HL-60/S4 treated with retinoic acid at 250 ng/mL for 4 days and 3 days (cell line): ENCODE results near the gene ASB17.
"Not testable (repeated sequence)": the region's sequence is repeated elsewhere in the genome, so short reads cannot be mapped to it uniquely, and the experiment has no call there.

Source experiments
- in situ Hi-C: fragments of 300-500 bp; cut with MboI; formaldehyde crosslinking; loops from 2 replicates; pipeline ENCODE4 v1.7.0; 2022; ENCODE audit warnings: low sequenced_read_pairs

The ASB17 gene, protein sequence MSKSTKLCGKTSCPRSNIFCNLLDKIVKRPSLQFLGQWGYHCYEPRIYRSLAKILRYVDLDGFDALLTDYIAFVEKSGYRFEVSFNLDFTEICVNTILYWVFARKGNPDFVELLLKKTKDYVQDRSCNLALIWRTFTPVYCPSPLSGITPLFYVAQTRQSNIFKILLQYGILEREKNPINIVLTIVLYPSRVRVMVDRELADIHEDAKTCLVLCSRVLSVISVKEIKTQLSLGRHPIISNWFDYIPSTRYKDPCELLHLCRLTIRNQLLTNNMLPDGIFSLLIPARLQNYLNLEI

GRCh38 chr1:75932304-75932703, at the start of gene ASB17:
Gene ASB17, minus strand, starts transcription at chr1:75932404. Its CDS starts 113 bp downstream, at chr1:75932291.
- in situ Hi-C loops = no loop called here

- in situ Hi-C loops = no loop called here
Observed at GRCh38 chr1:75980972-75981897, 49.0 kb upstream of the ASB17 start.

DNA sequence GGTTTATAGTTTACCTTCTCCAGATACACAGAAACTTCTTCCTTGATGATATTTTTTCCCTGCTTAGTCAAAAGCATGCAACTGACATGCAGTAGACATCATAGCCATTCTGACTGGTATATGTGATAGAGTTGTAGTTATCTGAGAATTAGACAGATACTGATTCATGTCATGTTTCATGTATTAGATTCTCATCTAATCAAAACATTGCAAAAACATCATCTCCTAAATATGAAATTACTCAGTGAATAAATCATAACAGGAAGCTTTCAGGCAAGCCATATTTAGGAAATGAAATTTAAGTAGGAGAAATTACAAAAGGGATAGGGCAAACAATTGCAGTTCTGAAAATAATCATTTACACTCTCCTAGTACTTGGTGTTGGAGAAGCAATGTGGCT, 38.4 kb upstream of the ASB17 start:
- in situ Hi-C loops = no loop called here

DNA sequence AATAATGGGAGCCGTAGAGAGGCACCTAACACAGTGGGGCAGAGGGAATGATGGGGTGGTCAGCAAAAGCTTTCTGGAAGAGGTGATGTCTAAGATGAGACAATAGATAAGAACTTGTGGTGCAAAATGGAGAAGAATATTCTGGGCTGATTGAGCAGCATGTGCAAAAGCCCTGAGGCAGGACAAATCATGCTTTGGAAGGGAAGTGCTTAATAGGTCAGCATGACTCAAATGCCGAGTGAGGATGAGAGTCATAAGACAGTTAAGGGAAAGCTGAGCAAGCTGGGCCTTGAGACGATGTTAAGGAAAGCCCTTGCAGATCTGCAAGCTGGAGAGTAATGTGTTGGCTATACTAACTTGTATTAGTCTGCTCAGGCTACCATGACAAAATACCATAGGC, 37.3 kb upstream of the ASB17 start:
- in situ Hi-C loops = no loop called here

GRCh38 chr1:75967719-75968118, 35.5 kb upstream of the ASB17 start:
- in situ Hi-C loops = no loop called here

DNA sequence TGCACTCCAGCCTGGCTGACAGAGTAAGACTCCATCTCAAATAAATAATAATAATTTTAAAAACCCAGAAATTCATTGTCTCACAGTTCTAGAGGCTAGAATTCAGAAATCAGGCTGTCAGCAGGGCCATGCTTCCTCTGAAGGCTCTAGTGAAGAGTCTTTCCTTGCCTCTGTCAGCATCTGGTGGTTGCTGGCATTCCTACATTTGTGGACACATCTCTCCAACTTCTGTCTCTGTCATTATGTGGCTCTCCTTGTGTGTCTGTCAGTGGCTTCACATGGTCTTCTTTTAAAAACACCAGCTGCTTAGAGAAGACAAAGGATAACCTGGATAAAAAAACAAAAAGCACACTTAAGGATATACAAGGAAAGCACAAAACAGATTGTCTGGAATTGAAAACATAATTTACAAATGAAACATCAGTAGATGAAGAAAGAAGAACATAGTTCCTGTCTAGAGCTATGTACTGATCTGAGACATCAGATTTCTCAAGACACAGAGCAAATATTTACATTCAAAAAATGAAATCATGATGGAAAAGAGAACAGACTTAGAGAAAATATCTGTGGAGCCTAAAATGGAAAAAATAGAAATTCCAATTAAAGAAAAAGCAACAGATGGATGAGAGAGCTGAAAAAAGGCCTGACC, 32.7 kb upstream of the ASB17 start:
- in situ Hi-C loops = no loop called here

- in situ Hi-C loops = not testable (repeated sequence)
Observed at GRCh38 chr1:75964110-75964759, 32.0 kb upstream of the ASB17 start.

DNA sequence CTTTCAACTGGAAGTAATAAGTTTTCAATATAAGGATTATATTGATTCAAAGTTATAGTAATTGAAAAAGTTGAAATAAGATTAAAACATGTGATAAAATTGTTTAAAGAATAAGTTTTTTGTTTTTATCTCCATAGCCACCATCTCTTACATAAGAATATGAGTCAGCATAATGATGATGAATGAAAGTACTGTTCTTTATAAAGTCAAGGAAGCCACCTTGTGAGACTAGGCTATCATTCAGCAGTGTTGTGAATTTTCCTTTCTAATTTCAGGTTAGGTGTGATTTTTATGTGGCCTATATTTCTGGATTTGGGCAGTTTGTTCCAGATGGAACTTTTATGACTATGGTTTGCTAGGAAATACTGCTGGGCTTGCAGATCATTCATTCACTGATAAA, 22.4 kb upstream of the ASB17 start:
- in situ Hi-C loops = no loop called here

GRCh38 chr1:75953461-75953860, 21.3 kb upstream of the ASB17 start:
- in situ Hi-C loops = no loop called here

DNA sequence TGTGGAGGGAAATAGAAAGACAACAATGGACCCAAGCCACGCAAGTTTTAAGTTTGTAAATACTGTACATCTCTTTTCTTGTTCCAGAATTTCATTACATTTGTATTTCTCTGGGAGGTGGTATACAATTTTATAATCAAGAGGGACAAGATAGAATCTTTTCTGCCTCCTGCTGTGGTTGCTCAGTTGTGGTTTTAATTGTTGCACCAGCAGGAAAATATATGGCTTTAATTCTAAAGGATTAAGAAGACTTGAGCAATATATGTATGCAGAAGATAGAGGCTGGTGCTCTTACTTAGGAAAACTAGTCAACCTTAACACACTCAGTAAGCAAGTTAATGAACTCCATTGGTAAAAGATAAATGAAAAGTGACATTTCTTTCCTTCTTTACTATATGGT, 19.8 kb upstream of the ASB17 start:
- in situ Hi-C loops = no loop called here

- in situ Hi-C loops = no loop called here
Observed at GRCh38 chr1:75950176-75950575, 18.0 kb upstream of the ASB17 start.

- in situ Hi-C loops = not testable (repeated sequence)
Observed at GRCh38 chr1:75943037-75943436, 10.8 kb upstream of the ASB17 start.

DNA sequence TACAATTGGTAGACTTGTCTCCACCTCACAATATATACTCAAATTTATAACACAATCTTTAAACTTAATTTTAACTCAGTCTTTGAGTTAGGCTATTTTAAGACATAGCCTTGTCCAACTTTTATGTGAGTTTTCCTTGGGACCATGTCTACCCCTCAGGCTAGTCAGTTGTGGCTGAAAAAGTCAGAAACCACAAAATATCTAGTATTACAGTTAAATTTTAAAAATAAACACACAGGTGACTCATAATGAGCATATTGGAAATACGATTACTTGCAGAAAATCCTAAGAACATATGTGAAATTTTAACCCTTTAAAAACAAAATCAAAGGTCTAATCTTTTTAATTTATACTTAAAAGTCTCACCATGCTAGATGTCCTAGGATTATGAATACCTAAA, 4.8 kb upstream of the ASB17 start:
- in situ Hi-C loops = no loop called here

- in situ Hi-C loops = no loop called here
Observed at GRCh38 chr1:75922698-75923097, 9.5 kb downstream of the ASB17 start.

- in situ Hi-C loops = no loop called here
Observed at GRCh38 chr1:75916834-75917233, 15.4 kb downstream of the ASB17 start.

DNA sequence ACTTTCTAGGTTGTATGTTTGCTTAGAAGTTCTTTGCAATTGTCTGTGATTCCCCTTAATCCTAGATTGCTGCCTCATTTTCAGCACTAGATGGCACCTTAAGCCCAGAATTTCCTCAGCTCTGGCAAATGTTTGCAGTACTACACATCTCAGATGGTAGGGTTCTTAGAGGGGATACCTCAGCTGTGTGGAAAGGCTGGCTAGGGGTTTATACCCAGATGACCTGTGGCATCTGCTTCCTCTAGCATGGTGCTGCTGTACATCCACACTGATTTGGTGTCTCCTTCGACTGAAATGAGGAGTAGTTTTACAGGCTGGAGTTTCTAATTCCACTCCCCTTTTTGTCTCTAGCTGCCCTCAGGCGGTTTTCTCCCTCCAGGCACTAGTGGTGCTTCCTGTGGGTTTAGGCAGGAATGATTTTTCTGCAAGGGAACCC, 23.5 kb downstream of the ASB17 start:
- in situ Hi-C loops = no loop called here

DNA sequence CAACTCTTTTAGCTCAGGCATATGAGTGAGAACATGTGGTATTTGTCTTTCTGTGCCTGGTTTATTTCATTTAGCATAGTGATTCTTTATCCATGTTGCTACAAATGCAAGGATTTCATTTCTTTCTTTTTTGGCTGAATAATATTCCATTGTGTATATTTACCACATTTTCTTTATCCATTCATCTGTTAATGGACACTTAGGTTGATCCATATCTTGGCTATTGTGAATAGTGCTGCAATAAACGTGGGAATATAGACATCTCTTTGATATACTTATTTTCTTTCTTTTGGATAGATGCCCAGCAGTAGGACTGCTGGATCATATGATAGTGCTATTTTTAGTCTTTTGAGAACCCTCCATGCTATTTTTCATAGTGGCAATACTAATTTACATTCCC, 30.8 kb downstream of the ASB17 start:
- in situ Hi-C loops = no loop called here

DNA sequence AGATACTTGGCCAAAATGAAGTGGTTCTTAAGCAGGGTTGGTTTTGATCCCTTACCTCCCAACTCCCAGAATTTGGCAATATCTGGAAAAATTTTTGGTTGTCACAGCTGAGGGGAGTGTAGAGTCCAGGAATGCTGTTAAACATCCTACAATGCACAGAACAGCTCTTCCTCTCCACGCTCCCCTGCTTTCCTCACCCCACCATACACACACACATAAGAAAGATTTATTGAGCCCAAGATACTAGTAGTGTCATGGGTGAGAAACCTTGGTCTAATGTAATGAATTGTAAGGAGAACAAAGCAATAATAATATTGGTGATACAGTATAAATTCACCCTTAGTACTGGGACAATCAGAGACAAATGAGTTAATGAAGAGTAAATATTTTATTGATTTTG, 47.8 kb downstream of the ASB17 start:
- in situ Hi-C loops = no loop called here

DNA sequence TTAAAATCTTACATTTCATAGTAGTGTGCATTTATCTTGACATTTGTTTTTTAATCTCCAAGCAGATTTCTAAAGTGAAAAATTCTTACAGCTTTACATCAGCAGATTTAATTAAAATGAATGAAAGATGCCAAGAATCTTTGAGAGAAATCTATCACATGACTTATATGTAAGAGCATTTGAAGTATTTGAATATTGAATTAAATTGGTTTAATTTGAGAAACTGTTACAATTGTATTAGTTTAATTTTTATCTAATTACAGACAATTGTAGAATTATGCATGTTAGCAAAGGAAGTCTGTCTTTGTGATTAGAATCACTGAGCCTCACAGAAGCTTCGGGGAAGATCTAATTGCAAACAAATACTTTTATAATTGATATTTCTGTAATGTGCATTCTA, 52.2 kb downstream of the ASB17 start:
- in situ Hi-C loops = no loop called here

DNA sequence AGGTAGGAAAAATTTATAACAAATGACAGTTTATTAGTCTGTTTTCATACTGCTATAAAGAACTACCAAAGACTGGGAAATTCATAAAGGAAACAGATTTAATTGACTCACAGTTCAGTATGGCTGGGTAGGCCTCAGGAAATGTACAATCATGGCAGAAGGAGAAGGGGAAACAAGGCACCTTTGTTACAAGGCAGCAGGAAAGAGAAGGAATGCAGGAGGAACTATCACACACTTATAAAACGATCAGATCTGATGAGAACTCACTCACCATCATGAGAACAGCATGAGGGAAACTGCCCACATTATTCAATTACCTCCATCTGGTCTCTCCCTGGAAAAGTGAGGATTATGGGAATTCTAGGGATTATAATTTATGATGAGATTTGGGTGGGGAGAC, 61.3 kb downstream of the ASB17 start:
- in situ Hi-C loops = no loop called here
